ENCODE measurements around the gene TSPAN32.
A peak's percentile ranks its signal among the peaks of the same experiment; 100 is the strongest.

Gene TSPAN32

DNA sequence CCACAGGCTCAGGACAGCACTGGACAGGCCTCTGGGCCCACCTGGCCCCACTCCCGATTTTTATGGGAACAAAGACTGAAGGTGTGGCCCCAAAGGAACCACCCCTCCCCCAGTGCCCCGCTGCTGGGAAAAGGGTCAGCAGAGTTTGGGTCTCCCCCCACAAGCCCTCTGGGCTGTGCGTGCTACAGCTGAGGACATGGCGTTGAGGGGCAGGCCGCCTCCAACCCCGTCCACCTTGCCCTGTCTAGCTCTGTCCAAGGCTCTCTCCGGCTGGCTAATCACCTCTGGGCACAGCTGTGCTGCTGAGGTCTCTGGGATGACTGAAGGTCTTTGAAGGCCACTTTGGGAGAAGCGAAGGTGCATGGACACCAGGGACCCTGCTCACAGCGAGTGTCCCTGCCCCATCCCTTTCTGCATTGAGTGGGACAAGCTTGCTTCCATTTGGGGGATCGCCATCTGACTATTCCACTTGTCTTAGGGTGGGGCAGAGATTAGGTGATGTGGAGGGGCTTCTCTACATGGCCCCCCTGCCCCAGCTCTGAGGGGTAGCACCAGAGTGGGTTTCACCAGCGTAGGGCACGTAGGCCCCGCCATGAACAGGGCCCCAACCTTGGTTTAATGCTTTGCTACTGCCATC, 38.0 kb upstream of the TSPAN32 start:
- Histone ChIP-seq H3K9me3 (ENCODE audit: control insufficient read depth, insufficient read depth, low read length) (no peaks in the 10 kb centered on the region), H3K36me3 (ENCODE audit: insufficient read depth, low read length) (no peaks in the 10 kb centered on the region), H3K9ac (ENCODE audit: low read depth, low read length) (no peak overlapping the region), H3K4me1 (ENCODE audit: insufficient read depth, low read length) (no peaks in the 10 kb centered on the region)

DNA sequence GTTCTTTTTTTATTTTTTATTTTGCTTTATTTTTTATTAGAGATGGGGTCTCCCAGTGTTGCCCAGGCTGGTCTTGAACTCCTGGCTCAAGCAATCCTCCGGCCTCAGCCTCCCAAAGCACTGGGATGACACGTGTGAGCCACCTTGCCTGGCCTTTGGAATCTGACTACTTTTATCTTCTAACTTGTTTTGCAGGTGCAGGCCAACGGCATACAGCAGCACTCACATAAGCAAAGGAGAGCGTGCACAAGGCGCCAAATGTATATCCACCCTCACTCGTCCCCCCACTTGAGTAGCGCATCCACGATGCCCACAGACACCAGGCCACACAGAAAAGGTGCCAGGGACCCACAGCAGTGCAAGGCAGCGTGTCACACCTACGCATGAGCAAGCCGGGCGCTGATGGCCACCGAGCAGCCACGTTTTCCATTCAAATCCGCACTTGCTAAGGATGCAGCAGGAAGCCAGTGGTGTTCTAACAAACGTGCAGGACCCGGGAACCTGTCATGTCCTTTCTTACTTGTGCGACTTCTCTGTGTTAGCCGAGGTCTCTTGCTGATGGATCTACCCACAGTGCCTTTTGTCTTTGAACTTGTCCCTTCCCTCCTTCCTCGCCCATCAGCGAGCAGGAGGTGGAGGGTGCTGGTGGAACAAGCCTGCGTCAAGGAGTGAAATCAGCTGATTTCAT, 37.3 kb upstream of the TSPAN32 start:
- Histone ChIP-seq H3K9ac (ENCODE audit: low read depth, low read length) (no peak overlapping the region), H3K4me1 (ENCODE audit: insufficient read depth, low read length) (no peaks in the 10 kb centered on the region)

DNA sequence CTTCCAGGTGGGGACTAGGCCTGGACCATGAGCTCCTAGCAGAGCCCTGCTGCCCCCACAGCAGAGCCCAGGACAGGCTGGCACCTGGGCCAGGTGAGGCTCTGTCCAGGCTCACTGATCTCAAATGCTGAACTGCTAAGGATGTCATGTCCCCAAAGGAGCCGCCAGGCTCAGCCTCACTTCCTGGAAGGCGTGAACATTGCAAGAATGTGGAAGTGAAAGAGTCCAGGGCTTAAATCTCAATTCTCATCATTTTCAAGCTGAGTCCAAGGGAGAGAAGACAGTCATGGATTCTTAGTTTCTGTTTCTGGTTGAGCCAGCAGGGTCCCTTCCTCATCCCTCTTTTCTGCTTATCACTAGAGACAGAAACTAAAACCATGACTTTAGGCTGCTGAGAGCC, 36.4 kb upstream of the TSPAN32 start:
- Histone ChIP-seq H3K9ac (ENCODE audit: low read depth, low read length) (no peak overlapping the region), H3K36me3 (ENCODE audit: insufficient read depth, low read length) (no peaks in the 10 kb centered on the region), H3K9me3 (ENCODE audit: control insufficient read depth, insufficient read depth, low read length) (no peaks in the 10 kb centered on the region), H3K4me1 (ENCODE audit: insufficient read depth, low read length) (no peaks in the 10 kb centered on the region)

More for the DNA sequence above, 37.3 kb upstream of the TSPAN32 start:
- Histone ChIP-seq H3K9me3 (ENCODE audit: control insufficient read depth, insufficient read depth, low read length) (no peaks in the 10 kb centered on the region), H3K36me3 (ENCODE audit: insufficient read depth, low read length) (no peaks in the 10 kb centered on the region)

DNA sequence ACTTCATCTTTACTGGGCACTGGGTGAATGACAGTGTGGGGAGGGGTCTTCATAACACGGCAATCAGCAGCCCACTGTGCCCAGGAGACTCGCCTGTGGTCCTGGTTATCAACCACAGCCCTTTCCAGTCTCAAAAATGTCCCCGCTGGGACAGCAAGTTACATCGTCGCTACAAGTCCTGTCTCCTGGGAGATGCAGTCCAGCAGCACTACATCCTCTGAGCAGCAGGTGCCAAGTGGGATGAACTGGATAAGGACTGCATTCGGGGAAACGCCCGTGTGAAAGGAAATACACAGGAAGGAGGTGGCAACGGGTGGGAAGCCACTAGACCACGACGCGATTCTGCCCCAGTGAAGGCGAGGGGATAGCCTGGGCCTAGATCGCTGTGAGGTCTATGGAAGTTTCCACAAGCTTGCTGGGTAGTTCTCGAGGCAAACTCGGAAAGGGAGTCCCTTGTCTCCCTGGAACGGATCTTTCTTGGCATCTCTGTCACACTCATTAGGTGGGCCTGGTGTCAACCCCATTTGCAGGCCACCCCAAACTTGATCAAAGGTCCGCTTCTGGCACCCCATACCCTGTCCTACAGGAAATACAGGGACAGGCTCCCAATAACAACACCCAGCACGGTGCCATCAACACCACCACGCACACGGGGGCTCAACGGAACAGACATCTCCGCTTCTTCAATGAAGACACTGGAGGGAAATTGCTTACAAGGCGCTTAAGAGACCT, 35.8 kb upstream of the TSPAN32 start:
- no peak overlapping the region for H3K9ac ChIP-seq (ENCODE audit: low read depth, low read length)
- H3K36me3 ChIP-seq (ENCODE audit: insufficient read depth, low read length), result no peaks in the 10 kb centered on the region
- H3K4me1 ChIP-seq (ENCODE audit: insufficient read depth, low read length), result no peaks in the 10 kb centered on the region
- H3K9me3 ChIP-seq (ENCODE audit: control insufficient read depth, insufficient read depth, low read length), result no peaks in the 10 kb centered on the region

DNA sequence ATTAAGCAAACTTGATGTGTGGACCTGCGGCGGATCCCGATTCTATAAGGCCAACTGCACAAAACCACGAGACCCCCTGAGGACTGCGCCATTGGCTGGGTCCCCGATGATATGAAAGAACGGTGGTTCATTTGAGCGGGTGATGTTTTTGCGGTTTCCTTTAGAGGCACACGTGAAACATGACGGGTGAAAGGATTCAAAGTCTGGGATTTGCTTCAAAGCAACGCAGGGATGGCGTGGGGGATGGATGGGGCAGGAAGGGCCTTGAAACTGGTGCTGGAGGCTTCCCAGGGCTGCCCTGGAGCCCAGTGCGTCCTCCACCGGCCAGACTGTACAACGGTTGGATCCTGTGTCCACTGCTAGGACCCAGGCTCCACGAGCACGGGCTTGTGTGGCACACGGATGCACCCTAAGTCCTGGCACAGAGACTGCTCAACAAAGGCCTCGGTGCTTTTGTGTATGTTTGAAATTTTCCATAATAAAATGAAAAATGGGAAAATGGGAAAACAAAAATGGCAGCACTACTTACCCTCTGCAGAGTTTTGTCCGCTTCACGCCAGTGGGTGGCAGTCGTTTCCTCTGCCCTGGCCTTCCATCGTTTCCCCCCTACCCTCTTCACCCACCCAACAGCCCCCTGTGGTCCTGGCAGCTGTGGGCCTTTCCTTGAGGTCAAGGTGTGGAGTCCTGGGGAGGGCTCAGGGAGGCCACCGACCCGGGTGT, 35.1 kb upstream of the TSPAN32 start:
- no peaks in the 10 kb centered on the region for H3K4me1 ChIP-seq (ENCODE audit: insufficient read depth, low read length)
- no peaks in the 10 kb centered on the region for H3K36me3 ChIP-seq (ENCODE audit: insufficient read depth, low read length)
- H3K9ac ChIP-seq (ENCODE audit: low read depth, low read length), result no peak overlapping the region
- H3K9me3 ChIP-seq (ENCODE audit: control insufficient read depth, insufficient read depth, low read length), result no peaks in the 10 kb centered on the region

DNA sequence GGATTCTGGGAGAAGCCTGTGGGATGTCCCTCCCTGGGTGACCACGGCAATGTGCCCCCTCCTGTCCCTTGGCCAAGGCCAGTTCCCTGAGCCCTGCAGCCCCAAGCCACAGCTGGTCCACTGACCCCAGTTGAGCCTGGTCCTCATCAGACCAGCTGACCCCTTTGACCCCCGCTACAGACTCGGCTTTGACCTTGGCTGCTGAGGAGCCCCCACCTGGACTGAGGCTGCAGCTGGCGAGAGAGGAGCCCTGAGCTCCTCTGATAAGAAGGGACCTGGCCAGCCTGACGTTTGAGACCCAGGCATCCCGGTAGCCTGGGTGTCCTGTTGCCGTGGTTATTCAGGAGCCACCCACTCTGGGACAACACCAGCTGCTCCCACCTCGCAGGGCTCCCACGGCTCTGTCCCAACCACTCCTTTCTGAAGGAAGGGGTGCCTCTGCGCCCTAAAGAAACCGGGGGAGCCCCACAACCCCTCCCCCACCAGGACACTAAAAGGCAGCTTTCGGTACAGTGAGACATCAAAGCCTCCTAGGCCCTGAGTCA, 34.4 kb upstream of the TSPAN32 start:
- H3K4me1 ChIP-seq (ENCODE audit: insufficient read depth, low read length), result no peaks in the 10 kb centered on the region

DNA sequence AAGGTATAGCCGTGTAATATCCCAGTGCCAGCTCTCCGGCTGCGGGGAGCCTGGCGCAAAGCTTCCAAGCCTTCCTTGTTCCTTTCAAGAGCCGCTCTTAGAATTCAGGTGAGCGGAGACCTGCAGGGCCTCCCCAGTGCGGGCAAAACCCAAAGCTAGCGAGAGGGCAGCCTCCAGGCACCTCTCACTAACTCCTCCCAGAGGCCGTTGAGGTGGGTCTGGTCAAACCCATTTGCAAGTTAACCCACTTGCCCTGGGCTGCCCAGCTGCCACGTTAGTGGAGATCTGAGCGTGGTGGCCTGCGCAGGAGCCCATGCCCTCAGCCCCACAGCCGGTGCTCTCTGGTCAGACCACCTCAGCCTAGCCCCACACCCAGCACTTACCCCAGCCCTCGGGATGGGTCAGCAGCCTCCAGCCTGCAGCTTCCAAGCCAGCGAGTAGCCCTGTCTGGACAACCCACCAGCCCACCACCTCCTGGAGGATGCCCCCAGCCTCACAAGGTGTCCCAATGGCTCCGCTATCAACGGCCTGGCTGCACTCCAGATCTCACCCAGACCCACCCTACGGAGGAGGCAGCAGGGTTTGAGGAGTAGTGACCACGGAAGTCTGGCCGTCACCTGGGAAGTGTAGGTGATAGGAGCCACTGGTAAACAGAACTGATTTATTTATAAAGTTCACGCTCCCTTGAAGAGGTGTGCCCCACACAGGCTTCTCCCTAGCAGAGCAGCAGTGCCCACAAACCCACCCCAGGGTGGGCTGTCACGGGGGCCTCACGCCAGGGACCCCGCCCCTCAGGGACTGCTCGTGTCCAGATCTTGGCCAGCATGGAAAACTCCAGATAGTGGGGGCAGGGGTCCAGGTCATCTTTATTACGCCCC, 33.7 kb upstream of the TSPAN32 start:
- Histone ChIP-seq H3K9ac (ENCODE audit: low read depth, low read length) (no peak overlapping the region), H3K36me3 (ENCODE audit: insufficient read depth, low read length) (no peaks in the 10 kb centered on the region), H3K9me3 (ENCODE audit: control insufficient read depth, insufficient read depth, low read length) (no peaks in the 10 kb centered on the region), H3K4me1 (ENCODE audit: insufficient read depth, low read length) (no peaks in the 10 kb centered on the region)

More for the DNA sequence above, 34.4 kb upstream of the TSPAN32 start:
- H3K9ac ChIP-seq (ENCODE audit: low read depth, low read length), result no peak overlapping the region
- H3K36me3 ChIP-seq (ENCODE audit: insufficient read depth, low read length), result no peaks in the 10 kb centered on the region
- no peaks in the 10 kb centered on the region for H3K9me3 ChIP-seq (ENCODE audit: control insufficient read depth, insufficient read depth, low read length)

DNA sequence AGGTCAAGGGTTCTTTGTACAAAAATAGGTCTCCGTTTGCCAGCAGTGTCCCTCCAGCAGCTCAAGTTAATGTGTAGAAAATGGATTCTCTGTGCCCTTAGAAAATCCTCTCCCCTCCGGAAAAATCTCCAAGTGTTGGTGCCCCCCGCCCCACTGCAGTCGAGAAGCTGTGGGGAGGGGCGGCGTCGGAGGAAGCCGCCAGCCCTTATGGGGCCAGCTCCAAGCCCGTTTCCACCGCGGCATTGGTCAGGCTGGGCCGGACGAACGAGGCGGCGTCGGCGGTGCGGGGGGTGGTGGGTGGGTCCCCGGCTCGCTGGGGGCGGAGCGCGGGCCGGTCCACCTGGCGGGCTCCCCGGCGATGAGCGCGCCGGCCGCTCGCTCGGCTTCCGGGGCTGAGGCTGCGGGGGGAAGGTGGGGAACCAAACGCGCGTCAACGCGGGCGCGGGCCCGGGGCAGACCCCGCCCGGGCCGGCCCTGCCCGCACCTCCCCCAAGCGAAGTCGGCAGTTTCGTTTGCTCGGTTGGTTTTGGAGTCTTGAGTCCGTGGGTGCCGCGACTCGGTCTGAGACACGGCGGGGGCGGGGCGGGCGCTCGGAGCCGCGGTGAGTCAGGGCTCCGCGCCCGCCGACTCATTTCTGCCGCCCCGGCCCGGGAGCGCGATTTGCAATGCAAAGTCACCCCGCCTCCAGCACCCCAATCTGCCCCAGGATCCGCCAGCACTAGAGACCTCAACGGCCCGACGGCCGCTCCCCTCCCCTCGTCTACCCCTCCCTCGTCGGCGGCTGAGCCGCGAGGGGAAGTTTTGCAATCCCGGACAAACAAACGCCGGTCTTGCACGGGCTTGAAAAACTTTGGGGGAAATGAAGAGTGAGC, 32.8 kb upstream of the TSPAN32 start:
- Histone ChIP-seq H3K9me3 (ENCODE audit: control insufficient read depth, insufficient read depth, low read length) (no peaks in the 10 kb centered on the region), H3K4me1 (ENCODE audit: insufficient read depth, low read length) (no peaks in the 10 kb centered on the region), H3K36me3 (ENCODE audit: insufficient read depth, low read length) (no peaks in the 10 kb centered on the region), H3K9ac (ENCODE audit: low read depth, low read length) (peak overlapping the region; percentile 56; the same call in 1 of the 2 replicates)

DNA sequence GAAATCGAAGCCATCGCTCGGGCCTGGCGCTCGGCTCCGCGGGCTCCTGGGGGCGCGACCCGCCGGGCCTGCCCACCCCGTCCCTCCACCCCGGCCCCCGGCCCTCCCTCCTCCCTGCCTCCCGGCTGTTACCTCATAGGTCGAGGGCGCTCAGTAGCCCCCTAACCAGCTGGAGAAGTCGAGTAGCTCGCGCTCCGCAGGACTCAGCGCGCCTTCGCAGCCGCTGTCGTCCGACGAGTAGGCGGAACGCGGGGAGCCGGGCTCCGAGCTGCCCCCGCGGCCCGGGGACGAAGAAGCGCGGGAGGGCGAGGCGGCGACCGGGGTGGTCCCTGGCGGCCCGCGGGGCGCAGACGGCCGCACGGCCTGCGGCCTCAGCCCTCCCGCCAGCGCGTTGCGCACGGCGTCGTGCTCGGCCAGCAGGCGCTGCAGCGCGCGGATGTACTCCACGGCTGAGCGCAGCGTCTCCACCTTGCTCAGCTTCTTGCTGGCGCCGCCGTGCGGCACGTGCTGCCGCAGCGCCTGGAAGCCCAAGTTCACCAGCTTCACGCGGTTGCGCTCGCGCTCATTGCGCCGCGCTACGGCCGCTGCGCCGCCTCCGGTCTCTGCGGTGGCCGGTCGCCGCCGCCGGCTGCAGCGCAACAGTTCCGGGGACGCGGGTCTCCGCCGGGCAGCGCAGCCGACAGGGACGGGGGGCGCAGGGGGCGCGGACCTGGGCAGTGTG, 32.1 kb upstream of the TSPAN32 start:
- Histone ChIP-seq H3K4me1 (ENCODE audit: insufficient read depth, low read length) (no peaks in the 10 kb centered on the region), H3K9me3 (ENCODE audit: control insufficient read depth, insufficient read depth, low read length) (no peaks in the 10 kb centered on the region), H3K9ac (ENCODE audit: low read depth, low read length) (peak overlapping the region; percentile 56), H3K36me3 (ENCODE audit: insufficient read depth, low read length) (no peaks in the 10 kb centered on the region; the same call in 1 of the 2 replicates)

DNA sequence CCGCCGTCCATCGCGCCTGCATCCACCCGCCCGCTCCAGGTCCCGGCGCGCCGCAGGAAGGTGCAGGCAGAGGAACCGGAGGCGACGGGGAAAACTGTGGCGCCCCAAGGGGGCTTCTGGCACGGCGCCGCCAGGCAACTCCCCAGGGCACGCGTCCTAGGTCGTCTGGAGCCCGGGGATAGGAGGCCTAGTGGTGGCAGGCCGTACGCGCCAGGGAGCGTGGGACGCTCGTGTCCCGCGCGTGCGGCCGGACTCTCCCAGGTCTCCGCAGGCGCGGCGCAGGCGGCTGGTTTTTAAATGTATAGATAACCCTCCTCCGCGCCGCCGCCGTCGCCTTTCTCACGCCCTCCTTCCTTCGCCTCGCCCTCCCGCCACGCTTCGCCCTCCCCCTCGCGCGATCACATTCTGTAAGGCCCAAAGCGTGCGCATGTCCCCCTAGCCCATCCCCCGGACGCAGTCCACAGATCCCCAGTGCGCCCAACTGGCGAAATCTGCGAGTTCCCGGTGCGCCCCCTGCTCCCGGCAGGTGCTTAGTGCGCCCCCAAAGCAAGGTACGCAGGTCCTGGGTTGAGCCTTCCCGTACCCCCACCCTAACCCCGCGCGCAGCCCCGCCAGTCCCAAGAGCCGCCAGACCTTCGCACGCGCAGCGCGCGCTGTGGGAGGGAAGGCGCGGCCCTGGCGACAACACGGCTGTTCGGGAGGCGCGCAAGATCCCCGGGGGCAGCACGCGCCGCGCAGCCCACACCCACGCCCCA, 31.3 kb upstream of the TSPAN32 start, which contains the start of gene ASCL2:
TSS of gene ASCL2 (minus strand) at position 267 of the 755 bp plus-strand sequence. CDS start at position 11, 256 bp downstream.
- Histone ChIP-seq H3K9me3 (ENCODE audit: control insufficient read depth, insufficient read depth, low read length) (no peaks in the 10 kb centered on the region), H3K36me3 (ENCODE audit: insufficient read depth, low read length) (no peaks in the 10 kb centered on the region; the same call in 1 of the 2 replicates), H3K9ac (ENCODE audit: low read depth, low read length) (peak within 1 kb of the TSS; percentile 56), H3K4me1 (ENCODE audit: insufficient read depth, low read length) (no peaks in the 10 kb centered on the region)

DNA sequence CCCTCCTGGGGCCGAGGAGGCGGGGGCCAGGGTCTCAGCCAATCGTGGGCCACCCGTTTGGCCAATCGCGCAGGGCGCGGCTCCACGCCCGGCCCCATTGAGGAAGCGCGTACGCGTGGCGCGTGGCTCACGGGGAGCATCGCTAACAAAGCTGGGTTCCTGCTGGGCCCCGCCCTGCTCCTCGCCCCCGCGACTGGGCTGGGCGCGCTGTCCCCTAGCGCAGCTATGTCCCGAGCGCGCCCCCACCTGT, 30.8 kb upstream of the TSPAN32 start:
- no peaks in the 10 kb centered on the region for H3K9me3 ChIP-seq (ENCODE audit: control insufficient read depth, insufficient read depth, low read length)
- no peaks in the 10 kb centered on the region; the same call in 1 of the 2 replicates for H3K36me3 ChIP-seq (ENCODE audit: insufficient read depth, low read length)
- no peaks in the 10 kb centered on the region for H3K4me1 ChIP-seq (ENCODE audit: insufficient read depth, low read length)
- no peak overlapping the region for H3K9ac ChIP-seq (ENCODE audit: low read depth, low read length)

Measured in ES-I3 (cell line).